Measurements from ENCODE around the gene OR6Y1.
A peak's percentile ranks its signal among the peaks of the same experiment; 100 is the strongest.

Gene OR6Y1

GRCh38 chr1:158496374-158496773 lies 57.8 kb downstream of the OR6Y1 start:
- DNase-seq = peak; percentile 33

GRCh38 chr1:158494796-158495195 lies 59.4 kb downstream of the OR6Y1 start:
- DNase-seq = no peak

Measured in GDM1 (cell line).